Measurements from ENCODE around the gene VIPR2.

The VIPR2 gene

DNA sequence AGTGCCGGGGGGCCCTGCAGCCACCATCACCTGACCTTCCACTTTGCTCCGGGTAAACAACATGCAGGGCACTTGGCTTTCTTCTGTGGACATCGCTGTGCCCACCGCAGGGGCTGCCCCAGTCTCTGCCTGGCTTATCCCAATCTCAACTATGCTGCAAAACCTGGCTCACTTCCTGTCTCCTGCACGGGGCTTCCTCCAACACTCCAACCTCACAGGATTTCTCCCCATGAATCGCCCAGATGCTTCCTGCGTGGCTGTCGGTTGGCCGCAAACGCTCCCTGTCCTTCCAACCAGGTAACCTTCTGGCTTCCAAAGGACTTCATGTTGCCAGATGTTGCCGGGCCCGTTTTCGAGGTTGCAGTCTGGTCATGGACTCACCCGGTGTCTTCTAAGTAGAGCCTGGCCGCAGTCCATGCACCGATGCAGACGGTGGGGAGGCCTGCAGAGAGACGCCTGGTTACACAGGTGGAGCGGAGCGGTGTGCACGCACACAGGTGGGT is 109.0 kb downstream of the VIPR2 start:
- H3K27ac ChIP-seq: no peak overlapping the region
- POLR2A ChIA-PET (ENCODE audit: low non-redundant PET): no interaction called here
- CTCF ChIA-PET: no interaction called here
- TF ChIP-seq, protein P1, sequence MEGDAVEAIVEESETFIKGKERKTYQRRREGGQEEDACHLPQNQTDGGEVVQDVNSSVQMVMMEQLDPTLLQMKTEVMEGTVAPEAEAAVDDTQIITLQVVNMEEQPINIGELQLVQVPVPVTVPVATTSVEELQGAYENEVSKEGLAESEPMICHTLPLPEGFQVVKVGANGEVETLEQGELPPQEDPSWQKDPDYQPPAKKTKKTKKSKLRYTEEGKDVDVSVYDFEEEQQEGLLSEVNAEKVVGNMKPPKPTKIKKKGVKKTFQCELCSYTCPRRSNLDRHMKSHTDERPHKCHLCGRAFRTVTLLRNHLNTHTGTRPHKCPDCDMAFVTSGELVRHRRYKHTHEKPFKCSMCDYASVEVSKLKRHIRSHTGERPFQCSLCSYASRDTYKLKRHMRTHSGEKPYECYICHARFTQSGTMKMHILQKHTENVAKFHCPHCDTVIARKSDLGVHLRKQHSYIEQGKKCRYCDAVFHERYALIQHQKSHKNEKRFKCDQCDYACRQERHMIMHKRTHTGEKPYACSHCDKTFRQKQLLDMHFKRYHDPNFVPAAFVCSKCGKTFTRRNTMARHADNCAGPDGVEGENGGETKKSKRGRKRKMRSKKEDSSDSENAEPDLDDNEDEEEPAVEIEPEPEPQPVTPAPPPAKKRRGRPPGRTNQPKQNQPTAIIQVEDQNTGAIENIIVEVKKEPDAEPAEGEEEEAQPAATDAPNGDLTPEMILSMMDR (conservative IDR thresholded peaks at IDR 0.05; ENCODE audit: low read depth): no peak
- no peak for DNase-seq (ENCODE audit: low spot score)

DNA sequence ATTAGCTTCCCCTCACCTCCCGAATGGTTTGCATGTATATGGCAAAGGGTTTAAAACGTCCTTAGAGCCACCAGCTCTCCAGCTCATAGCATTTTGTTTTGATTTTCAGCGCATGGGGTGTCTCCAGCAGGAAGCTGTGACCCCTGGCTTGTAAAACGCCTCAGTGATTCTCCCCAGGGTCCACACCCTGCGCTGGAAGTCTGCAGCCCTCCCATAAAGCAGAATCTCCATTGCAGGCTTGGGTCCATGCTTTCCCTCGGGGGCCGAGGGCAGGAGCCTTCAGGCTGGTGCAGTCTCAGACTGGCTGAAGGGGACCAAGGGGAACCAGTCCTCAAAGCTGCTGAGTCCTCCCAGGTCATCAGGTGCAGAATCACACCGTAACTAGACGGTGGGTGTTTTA is 109.7 kb downstream of the VIPR2 start:
- ChIA-PET POLR2A (ENCODE audit: low non-redundant PET) (no interaction called here), CTCF (no interaction called here)
- TF ChIP-seq, protein P1 (conservative IDR thresholded peaks at IDR 0.05; ENCODE audit: low read depth): no peak
- no peak for DNase-seq (ENCODE audit: low spot score)
- H3K27ac ChIP-seq: no peak overlapping the region

DNA sequence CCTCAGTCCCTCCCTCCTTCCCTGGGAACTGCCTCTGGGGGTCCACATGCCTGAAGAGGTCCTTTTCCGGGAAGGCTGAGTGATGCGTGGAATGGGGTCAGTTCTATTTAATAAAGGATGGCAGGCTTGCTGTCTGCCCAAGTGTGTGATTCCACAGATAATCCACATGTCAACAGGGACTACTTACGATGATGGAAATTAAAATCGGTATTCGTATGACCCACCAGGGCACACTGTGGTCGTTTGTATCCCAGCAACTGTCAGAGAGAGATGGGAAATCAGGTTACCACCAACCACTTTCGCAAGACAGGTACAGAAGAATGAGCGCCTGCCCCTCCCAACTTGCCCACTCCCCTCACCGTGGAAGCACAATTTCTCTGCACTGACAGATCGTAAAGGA is 110.3 kb downstream of the VIPR2 start:
- ChIA-PET POLR2A (ENCODE audit: low non-redundant PET) (no interaction called here), CTCF (no interaction called here)
- no peak overlapping the region for H3K27ac ChIP-seq
- TF ChIP-seq, protein P1 (conservative IDR thresholded peaks at IDR 0.05; ENCODE audit: low read depth): no peak
- DNase-seq (ENCODE audit: low spot score): no peak

DNA sequence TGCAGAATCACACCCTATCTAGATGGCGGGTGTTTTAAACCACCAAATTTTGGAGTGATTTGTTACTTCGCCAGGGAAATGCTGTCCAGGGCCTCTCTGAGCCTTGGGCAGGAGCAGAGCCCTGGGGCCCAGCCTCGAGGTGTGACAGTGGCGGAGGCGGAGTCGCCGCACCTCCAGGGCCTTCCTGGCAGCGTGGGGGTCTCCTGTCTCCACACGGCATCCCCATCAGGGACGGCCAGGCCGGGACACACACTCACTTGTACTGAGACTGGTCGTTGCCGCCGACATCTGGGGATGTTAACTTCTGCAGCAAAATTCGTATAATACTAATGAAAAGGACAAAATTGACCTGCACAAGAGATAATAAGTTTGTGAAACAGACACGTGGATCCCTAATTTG is 110.7 kb downstream of the VIPR2 start:
- ChIA-PET POLR2A (ENCODE audit: low non-redundant PET) (no interaction called here), CTCF (no interaction called here)
- TF ChIP-seq, protein P1 (conservative IDR thresholded peaks at IDR 0.05; ENCODE audit: low read depth): no peak
- no peak for DNase-seq (ENCODE audit: low spot score)
- H3K27ac ChIP-seq: no peak overlapping the region

DNA sequence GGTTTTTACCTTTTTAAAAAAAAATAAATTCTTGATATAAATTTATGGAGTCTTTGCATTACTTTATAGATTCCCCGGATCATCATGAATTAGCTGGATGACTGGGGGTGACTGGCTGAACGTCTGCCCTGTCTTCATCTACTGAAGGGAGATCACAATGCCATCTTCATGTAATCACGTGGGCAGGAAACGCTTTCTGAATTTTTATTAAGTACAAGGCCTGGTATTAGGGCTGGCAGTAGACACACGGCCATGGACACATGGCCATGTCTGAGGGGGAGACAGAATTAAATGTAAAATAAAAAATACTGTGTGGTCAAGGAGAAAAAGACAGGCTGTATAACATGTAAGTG is 111.2 kb downstream of the VIPR2 start:
- ChIA-PET CTCF (no interaction called here), POLR2A (ENCODE audit: low non-redundant PET) (no interaction called here)

DNA sequence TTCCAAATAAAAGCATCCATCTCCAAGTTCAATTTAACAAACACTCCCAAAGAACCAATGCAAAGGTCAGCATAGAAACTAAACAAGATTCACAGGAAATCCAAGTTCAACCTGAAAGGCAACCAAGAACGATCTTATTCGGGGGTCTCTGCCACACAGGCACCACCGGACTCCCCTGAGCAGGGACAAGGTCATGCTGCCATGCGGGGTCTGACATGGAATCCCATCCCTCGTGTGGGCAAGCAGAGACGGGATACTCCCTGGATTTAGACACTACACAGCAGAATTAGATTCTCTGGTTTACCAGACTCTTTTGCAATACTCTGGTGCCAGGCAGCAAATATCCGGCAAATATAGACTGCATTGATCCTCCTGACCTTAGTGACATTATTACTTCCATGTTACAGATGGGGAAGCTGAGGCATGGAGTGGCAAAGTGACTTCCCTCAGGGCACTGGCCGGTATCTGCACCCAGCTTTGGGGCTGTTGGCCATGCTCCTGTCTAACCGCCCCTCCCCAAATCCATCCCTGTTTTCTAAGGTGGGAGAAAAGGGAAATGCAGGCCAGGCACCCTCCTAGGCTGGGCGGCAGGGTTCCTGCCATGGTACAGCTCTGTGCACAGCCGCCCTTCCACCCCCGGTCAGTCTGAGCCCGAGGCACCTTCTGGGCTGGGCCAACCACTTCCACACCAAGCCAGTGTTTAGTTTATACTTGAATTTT is 111.8 kb downstream of the VIPR2 start:
- no peak overlapping the region for H3K27ac ChIP-seq
- POLR2A ChIA-PET (ENCODE audit: low non-redundant PET): no interaction called here
- CTCF ChIA-PET: no interaction called here
- TF ChIP-seq, protein P1 (conservative IDR thresholded peaks at IDR 0.05; ENCODE audit: low read depth): no peak
- DNase-seq (ENCODE audit: low spot score): no peak

More for the DNA sequence above, 111.2 kb downstream of the VIPR2 start:
- TF ChIP-seq, protein P1 (conservative IDR thresholded peaks at IDR 0.05; ENCODE audit: low read depth): no peak
- no peak overlapping the region for H3K27ac ChIP-seq
- no peak for DNase-seq (ENCODE audit: low spot score)
